HUES48 (cell line): ENCODE measurements around the gene CHD9NB.

Experiments
- H3K27ac ChIP-seq: one replicate; pipeline ENCODE4 v1.7.0; 2013; ENCODE audit warnings: low read depth, low read length, inconsistent platforms
- H3K27me3 ChIP-seq: 2 replicates; pipeline ENCODE4 v1.6.1; 2013; ENCODE audit warnings: mild to moderate bottlenecking, low read length; ENCODE audit not compliant: control insufficient read depth, insufficient read depth
- H3K36me3 ChIP-seq: 2 replicates; pipeline ENCODE4 v1.6.1; 2013; ENCODE audit warnings: low read length; ENCODE audit not compliant: control insufficient read depth, insufficient read depth
- H3K4me1 ChIP-seq: 2 replicates; pipeline ENCODE4 v1.6.1; 2013; ENCODE audit warnings: mild to moderate bottlenecking, low read length; ENCODE audit not compliant: control insufficient read depth, insufficient read depth
- H3K4me3 ChIP-seq: 2 replicates; pipeline ENCODE4 v1.5.1; 2013; ENCODE audit warnings: mild to moderate bottlenecking, low read depth, low read length
- H3K9ac ChIP-seq: 2 replicates; pipeline ENCODE4 v1.6.1; 2013; ENCODE audit warnings: mild to moderate bottlenecking, low read depth, low read length, moderate library complexity
- H3K9me3 ChIP-seq: 2 replicates; pipeline ENCODE4 v1.6.1; 2013; ENCODE audit warnings: low read length; ENCODE audit not compliant: control insufficient read depth, insufficient read depth

CHD9NB gene

GRCh38 chr16:53024045-53024444, 28.7 kb downstream of the CHD9NB start:
- Histone ChIP-seq H3K9ac (no peak overlapping the region), H3K4me1 (no peaks in the 10 kb centered on the region), H3K27me3 (no peaks in the 10 kb centered on the region), H3K36me3 (no peaks in the 10 kb centered on the region), H3K27ac (no peak overlapping the region), H3K4me3 (no peak overlapping the region), H3K9me3 (no peaks in the 10 kb centered on the region)

DNA sequence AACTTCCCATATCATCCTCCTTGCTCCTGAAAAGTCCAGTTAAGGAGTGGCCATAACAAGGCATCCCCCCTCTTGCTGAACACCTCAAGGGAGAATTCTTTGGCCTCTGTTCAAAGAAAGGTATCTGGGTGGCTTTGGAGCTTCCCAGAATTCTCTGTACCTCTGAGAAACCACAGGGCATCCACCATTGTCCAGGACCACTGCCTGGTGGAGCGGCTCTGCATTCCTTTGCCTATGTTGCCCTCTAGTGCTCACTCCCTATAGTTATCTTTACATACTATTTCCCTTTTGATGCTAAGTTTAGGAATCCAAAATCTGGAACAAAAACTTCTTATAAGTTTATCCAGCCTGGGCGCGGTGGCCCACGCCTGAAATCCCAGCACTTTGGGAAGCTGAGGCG, 30.3 kb downstream of the CHD9NB start:
- H3K4me1 ChIP-seq, result peaks cover 3% of the 10 kb centered on the region; the same call in 1 of the 2 replicates
- no peak overlapping the region for H3K4me3 ChIP-seq
- H3K9ac ChIP-seq, result no peak overlapping the region
- no peaks in the 10 kb centered on the region for H3K9me3 ChIP-seq
- no peaks in the 10 kb centered on the region for H3K27me3 ChIP-seq
- H3K36me3 ChIP-seq, result no peaks in the 10 kb centered on the region
- H3K27ac ChIP-seq, result no peak overlapping the region

DNA sequence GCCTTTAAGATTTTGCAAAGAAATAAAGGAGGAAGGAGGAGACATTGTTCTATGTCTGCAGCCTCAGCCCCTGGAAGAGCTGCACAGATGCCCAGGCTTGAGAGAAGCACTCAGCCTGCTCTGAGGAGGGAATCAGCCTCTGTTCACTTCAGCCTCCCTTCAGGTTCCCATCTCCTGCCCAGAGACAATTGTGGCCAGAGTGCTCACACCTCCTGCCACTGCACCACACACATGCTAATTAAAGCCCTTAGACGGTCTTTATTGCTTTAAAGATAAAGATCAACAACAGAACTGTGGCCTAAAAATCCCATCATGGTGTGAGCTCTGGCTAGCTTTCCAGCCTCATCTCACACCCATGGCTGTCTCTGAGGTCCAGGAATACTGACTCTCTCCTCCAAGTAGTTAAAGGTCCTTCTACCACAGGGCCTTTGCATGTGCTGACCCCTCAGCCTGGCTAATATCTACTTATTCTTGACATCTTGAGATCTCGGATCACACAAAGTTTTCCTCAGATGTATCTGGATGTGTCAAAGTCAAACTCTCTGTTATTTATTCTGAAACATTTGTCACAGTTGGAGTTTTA, 33.8 kb downstream of the CHD9NB start:
- Histone ChIP-seq H3K27me3 (no peaks in the 10 kb centered on the region), H3K4me3 (no peak overlapping the region), H3K9ac (no peak overlapping the region), H3K4me1 (peaks cover 3% of the 10 kb centered on the region; the same call in 1 of the 2 replicates), H3K9me3 (no peaks in the 10 kb centered on the region), H3K36me3 (no peaks in the 10 kb centered on the region), H3K27ac (no peak overlapping the region)

DNA sequence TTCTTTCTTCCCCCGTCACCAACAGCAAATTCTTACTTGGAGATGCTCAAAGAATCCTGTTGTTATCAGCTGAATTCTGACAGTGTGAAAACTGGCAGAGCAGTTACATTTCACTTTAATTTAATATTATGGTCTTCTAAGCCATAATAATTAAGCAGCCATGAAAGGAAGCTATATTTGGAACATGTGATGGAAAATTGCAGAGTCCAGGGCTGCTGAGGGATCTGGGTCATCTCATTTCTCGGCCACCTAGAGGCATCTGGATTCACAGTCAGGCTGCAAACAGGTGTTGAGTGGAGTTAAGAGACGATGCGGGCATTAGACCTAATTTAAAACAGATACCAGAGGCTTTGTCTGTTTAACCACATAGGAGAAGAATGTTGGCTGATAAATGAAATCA, 38.4 kb downstream of the CHD9NB start:
- Histone ChIP-seq H3K4me1 (peaks cover 3% of the 10 kb centered on the region; the same call in 1 of the 2 replicates), H3K36me3 (no peaks in the 10 kb centered on the region), H3K27ac (no peak overlapping the region), H3K9ac (no peak overlapping the region), H3K4me3 (no peak overlapping the region), H3K27me3 (no peaks in the 10 kb centered on the region), H3K9me3 (no peaks in the 10 kb centered on the region)

DNA sequence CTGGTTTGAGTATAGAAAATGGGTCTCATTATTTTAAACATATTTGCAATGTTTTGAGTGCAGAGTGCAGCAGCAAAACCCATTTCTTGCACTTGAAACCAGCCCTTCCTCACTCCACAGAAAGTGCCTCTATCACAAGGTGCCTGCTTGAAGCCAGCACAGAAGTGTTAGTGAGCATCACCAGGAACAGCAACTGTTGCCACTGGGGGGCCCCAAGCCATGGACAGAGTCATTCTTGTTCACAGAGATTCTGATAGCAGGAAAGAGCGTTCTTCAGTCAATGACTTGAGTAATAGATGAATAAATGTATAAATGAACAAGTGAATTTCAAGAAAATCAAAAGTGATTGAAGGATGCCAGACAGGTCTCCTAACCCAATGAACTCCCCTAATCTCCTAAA, 45.6 kb downstream of the CHD9NB start:
- H3K9me3 ChIP-seq, result no peaks in the 10 kb centered on the region
- H3K4me3 ChIP-seq, result no peak overlapping the region
- no peak overlapping the region for H3K27ac ChIP-seq
- H3K36me3 ChIP-seq, result no peaks in the 10 kb centered on the region
- no peaks in the 10 kb centered on the region for H3K4me1 ChIP-seq
- no peak overlapping the region for H3K9ac ChIP-seq
- no peaks in the 10 kb centered on the region for H3K27me3 ChIP-seq

DNA sequence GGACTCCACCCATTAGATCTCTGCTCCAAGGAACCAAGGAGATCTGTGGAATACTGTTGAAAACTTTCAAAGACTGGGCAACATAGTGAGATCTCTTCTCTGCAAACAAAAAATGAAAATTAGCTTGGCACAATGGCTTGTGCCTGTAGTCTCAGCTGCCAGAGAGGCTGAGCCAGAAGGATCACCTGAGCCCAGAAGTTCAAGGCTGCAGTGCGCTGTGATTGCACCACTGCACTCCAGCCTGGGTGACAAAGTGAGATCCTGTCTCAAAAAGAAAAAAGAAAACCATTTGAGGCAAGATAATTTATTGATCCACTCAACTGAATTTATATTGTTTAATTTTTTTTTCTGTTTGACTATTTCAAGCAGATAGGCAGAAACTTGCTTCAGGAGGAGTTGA, 54.8 kb downstream of the CHD9NB start:
- H3K4me3 ChIP-seq, result no peak overlapping the region
- no peak overlapping the region for H3K27ac ChIP-seq
- H3K27me3 ChIP-seq, result no peaks in the 10 kb centered on the region
- 0 out of 2 replicates have a peak, but pooled peaks cover 3% of the 10 kb centered on the region for H3K4me1 ChIP-seq
- H3K9me3 ChIP-seq, result no peaks in the 10 kb centered on the region
- no peak overlapping the region for H3K9ac ChIP-seq
- H3K36me3 ChIP-seq, result no peaks in the 10 kb centered on the region

- Histone ChIP-seq H3K9me3 (no peaks in the 10 kb centered on the region), H3K4me3 (no peak overlapping the region), H3K4me1 (0 out of 2 replicates have a peak, but pooled peaks cover 4% of the 10 kb centered on the region), H3K9ac (no peak overlapping the region), H3K27me3 (no peaks in the 10 kb centered on the region), H3K27ac (no peak overlapping the region), H3K36me3 (no peaks in the 10 kb centered on the region)
Measured at GRCh38 chr16:52994942-52995341, 57.8 kb downstream of the CHD9NB start.

GRCh38 chr16:52993179-52993578, 59.5 kb downstream of the CHD9NB start:
- Histone ChIP-seq H3K9me3 (no peaks in the 10 kb centered on the region), H3K27me3 (no peaks in the 10 kb centered on the region), H3K27ac (no peak overlapping the region), H3K4me3 (no peak overlapping the region), H3K4me1 (0 out of 2 replicates have a peak, but pooled peaks cover 4% of the 10 kb centered on the region), H3K36me3 (no peaks in the 10 kb centered on the region), H3K9ac (no peak overlapping the region)

GRCh38 chr16:52991572-52991971, 61.1 kb downstream of the CHD9NB start:
- no peak overlapping the region for H3K9ac ChIP-seq

More at GRCh38 chr16:52991572-52991971, 61.1 kb downstream of the CHD9NB start:
- H3K4me3 ChIP-seq, result no peak overlapping the region
- H3K9me3 ChIP-seq, result no peaks in the 10 kb centered on the region
- no peaks in the 10 kb centered on the region for H3K27me3 ChIP-seq
- no peaks in the 10 kb centered on the region for H3K36me3 ChIP-seq
- H3K4me1 ChIP-seq, result 0 out of 2 replicates have a peak, but pooled peaks cover 4% of the 10 kb centered on the region
- no peak overlapping the region for H3K27ac ChIP-seq
